Dedifferentiated amniotic fluid mesenchymal stem cell (primary cell): Measurements from ENCODE around the gene C1QTNF12.

ENCODE experiments used
- DNase-seq: peaks from one replicate; pipeline ENCODE4 v3.0.0-alpha.2; 2016; ENCODE audit errors: extremely low spot score

C1QTNF12 gene

GRCh38 chr1:1213345-1214265, 32.9 kb downstream of the C1QTNF12 start, which contains the start of gene TNFRSF4:
Gene TNFRSF4, minus strand, starts transcription at chr1:1214153. Its CDS starts 26 bp downstream, at chr1:1214127.
- no peak for DNase-seq

- DNase-seq: no peak
Observed at GRCh38 chr1:1212780-1213344, 33.7 kb downstream of the C1QTNF12 start.

- DNase-seq: no peak
Observed at GRCh38 chr1:1211541-1212441, 34.7 kb downstream of the C1QTNF12 start.

GRCh38 chr1:1210726-1211540, 35.6 kb downstream of the C1QTNF12 start:
- no peak for DNase-seq

- no peak for DNase-seq
Observed at GRCh38 chr1:1208713-1209433, 37.6 kb downstream of the C1QTNF12 start.

- DNase-seq: no peak
Observed at GRCh38 chr1:1207571-1207892, 39.0 kb downstream of the C1QTNF12 start.

GRCh38 chr1:1206966-1207531, 39.5 kb downstream of the C1QTNF12 start:
- DNase-seq: no peak

- no peak for DNase-seq
Observed at GRCh38 chr1:1206376-1206965, 40.1 kb downstream of the C1QTNF12 start, which contains the start of gene TNFRSF18. Gene TNFRSF18, minus strand, starts transcription at chr1:1206592. Its CDS starts 21 bp downstream, at chr1:1206571.

GRCh38 chr1:1205769-1206375, 40.6 kb downstream of the C1QTNF12 start:
- DNase-seq: no peak

GRCh38 chr1:1204998-1205768, 41.3 kb downstream of the C1QTNF12 start:
- no peak for DNase-seq

- DNase-seq: no peak
Observed at GRCh38 chr1:1204425-1204920, 42.0 kb downstream of the C1QTNF12 start.

- no peak for DNase-seq
Observed at GRCh38 chr1:1203561-1204424, 42.7 kb downstream of the C1QTNF12 start.

GRCh38 chr1:1202831-1203560, 43.5 kb downstream of the C1QTNF12 start:
- DNase-seq: no peak

GRCh38 chr1:1200876-1201810, 45.4 kb downstream of the C1QTNF12 start:
- DNase-seq: no peak
